ENCODE results near the gene OR5D14. TPM values are rescaled to one million over a fixed set of nuclear protein-coding genes. Genes with fewer than 3 reads are reported as not detected.

The OR5D14 gene
- total RNA-seq, result not detected in 2 replicates

GRCh38 chr11:55795256-55795655 is at the start of gene OR5D14:
OR5D14 (plus strand) TSS chr11:55795556; CDS start chr11:55795556, 0 bp downstream.

GRCh38 chr11:55773138-55773537 is 22.2 kb upstream of the OR5D14 start, which contains the start of gene OR5D13:
OR5D13 (plus strand) TSS chr11:55773438; CDS start chr11:55773438, 0 bp downstream.

GRCh38 chr11:55811067-55811466 is 15.7 kb downstream of the OR5D14 start, which contains the start of gene OR5L1:
OR5L1 (plus strand) TSS chr11:55811367; CDS start chr11:55811467, 100 bp downstream.

GRCh38 chr11:55819330-55819729 is 24.0 kb downstream of the OR5D14 start, which contains the start of gene OR5D18:
OR5D18 (plus strand) TSS chr11:55819630; CDS start chr11:55819630, 0 bp downstream.

GRCh38 chr11:55826919-55827318 is 31.6 kb downstream of the OR5D14 start, which contains the start of gene OR5L2:
OR5L2 (plus strand) TSS chr11:55827219; CDS start chr11:55827219, 0 bp downstream.

GRCh38 chr11:55838452-55838851 is 43.1 kb downstream of the OR5D14 start, which contains the start of gene OR5D16:
OR5D16 (plus strand) TSS chr11:55838752; CDS start chr11:55838752, 0 bp downstream.

Other genes starting within 250 kb of the OR5D14 start
- not detected in 2 replicates for gene OR4C15, start 241.1 kb upstream of the OR5D14 start, total RNA-seq
- not detected in 2 replicates for gene OR4C16, start 223.4 kb upstream of the OR5D14 start, total RNA-seq
- not detected in 2 replicates for gene OR4C11, start 187.9 kb upstream of the OR5D14 start, total RNA-seq
- gene OR4P4, start 160.4 kb upstream of the OR5D14 start, total RNA-seq, result not detected in 2 replicates
- gene OR4S2, start 147.2 kb upstream of the OR5D14 start, total RNA-seq, result not detected in 2 replicates
- gene OR4C6, start 133.4 kb upstream of the OR5D14 start, total RNA-seq, result not detected in 2 replicates
- gene OR5D13, start 22.1 kb upstream of the OR5D14 start, total RNA-seq, result not detected in 2 replicates
- gene OR5L1, start 15.8 kb downstream of the OR5D14 start, total RNA-seq, result not detected in 2 replicates
- gene OR5D18, start 24.1 kb downstream of the OR5D14 start, total RNA-seq, result not detected in 2 replicates
- gene OR5L2, start 31.7 kb downstream of the OR5D14 start, total RNA-seq, result not detected in 2 replicates
- not detected in 2 replicates for gene OR5D16, start 43.2 kb downstream of the OR5D14 start, total RNA-seq
- not detected in 2 replicates for gene TRIM51, start 87.7 kb downstream of the OR5D14 start, total RNA-seq
- not detected in 2 replicates for gene OR5W2, start 119.0 kb downstream of the OR5D14 start, total RNA-seq
- gene OR5I1, start 140.8 kb downstream of the OR5D14 start, total RNA-seq, result not detected in 2 replicates
- not detected in 2 replicates for gene OR10AG1, start 174.4 kb downstream of the OR5D14 start, total RNA-seq
- gene OR5F1, start 199.1 kb downstream of the OR5D14 start, total RNA-seq, result not detected in 2 replicates
- not detected in 2 replicates for gene OR5AS1, start 232.1 kb downstream of the OR5D14 start, total RNA-seq

All from placental epithelial cell (primary cell).